GM06990 (cell line): Measurements from ENCODE around the gene GLRA1.

Source experiments
- DNase-seq: peaks from one replicate; pipeline ENCODE4 v3.0.0-alpha.2; 2011; ENCODE audit not compliant: insufficient read length; ENCODE audit errors: extremely low read depth
- H3K27me3 ChIP-seq: replicated peaks from 2 replicates; pipeline ENCODE4 v1.6.0; 2011; ENCODE audit warnings: low read length; ENCODE audit not compliant: control insufficient read depth, insufficient read depth
- H3K36me3 ChIP-seq: 2 replicates; pipeline ENCODE4 v1.5.1; 2011; ENCODE audit warnings: low read length; ENCODE audit not compliant: control insufficient read depth, insufficient read depth
- H3K4me3 ChIP-seq: replicated peaks from 2 replicates; pipeline ENCODE4 v1.5.1; 2011; ENCODE audit warnings: low read depth, mild to moderate bottlenecking, control low read depth, low read length
- TF ChIP-seq, protein P1 (sequence below): IDR thresholded peaks from 2 replicates; pipeline ENCODE4 v1.5.1; 2011; ENCODE audit warnings: low read length, control low read depth, mild to moderate bottlenecking, inconsistent platforms; ENCODE audit not compliant: insufficient read depth, poor library complexity, severe bottlenecking

Gene GLRA1

DNA sequence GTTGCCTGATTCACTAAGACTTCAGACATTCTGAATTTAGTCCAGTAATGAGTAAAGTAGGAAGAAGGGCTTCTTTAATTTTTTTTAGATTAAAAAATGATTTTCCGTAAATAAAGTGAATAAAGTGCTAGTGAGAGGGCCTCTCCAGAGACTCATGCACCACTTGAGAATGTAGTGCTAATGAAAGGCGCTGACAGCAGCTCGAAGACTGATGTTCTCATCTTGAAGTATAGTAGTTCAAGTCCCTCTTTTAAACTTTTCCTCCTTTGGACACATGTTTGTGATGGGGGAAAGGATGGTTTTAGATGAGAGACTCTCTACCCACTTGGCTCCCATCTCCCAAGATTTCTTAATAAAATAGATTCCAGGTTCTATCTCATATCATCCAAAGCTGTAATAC, 104.4 kb downstream of the GLRA1 start:
- Histone ChIP-seq H3K4me3 (no peak overlapping the region), H3K27me3 (no peaks in the 10 kb centered on the region), H3K36me3 (peaks cover 2% of the 10 kb centered on the region)
- TF ChIP-seq, protein P1, sequence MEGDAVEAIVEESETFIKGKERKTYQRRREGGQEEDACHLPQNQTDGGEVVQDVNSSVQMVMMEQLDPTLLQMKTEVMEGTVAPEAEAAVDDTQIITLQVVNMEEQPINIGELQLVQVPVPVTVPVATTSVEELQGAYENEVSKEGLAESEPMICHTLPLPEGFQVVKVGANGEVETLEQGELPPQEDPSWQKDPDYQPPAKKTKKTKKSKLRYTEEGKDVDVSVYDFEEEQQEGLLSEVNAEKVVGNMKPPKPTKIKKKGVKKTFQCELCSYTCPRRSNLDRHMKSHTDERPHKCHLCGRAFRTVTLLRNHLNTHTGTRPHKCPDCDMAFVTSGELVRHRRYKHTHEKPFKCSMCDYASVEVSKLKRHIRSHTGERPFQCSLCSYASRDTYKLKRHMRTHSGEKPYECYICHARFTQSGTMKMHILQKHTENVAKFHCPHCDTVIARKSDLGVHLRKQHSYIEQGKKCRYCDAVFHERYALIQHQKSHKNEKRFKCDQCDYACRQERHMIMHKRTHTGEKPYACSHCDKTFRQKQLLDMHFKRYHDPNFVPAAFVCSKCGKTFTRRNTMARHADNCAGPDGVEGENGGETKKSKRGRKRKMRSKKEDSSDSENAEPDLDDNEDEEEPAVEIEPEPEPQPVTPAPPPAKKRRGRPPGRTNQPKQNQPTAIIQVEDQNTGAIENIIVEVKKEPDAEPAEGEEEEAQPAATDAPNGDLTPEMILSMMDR, result no peak
- DNase-seq, result no peak

DNA sequence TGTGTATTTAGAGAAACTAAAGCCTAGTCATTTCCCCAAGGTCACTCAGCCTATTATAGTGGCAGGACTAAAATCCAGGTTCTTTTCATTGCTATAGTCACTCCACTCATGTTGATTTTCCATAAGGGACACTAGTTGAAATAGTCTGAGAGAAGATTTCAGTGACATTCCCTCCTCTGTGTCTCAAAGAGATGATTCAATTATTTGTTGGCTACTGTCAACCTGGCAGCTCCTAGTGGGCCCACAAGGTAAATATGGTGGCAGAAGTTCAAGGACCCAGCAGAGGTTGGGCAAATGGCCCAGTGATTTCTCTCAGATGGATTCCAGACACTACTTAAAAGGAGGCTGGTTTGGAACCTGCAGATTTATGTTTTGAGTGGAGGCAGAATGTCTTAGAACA, 104.8 kb downstream of the GLRA1 start:
- TF ChIP-seq, protein P1, result no peak
- DNase-seq, result no peak
- Histone ChIP-seq H3K4me3 (no peak overlapping the region), H3K27me3 (no peaks in the 10 kb centered on the region), H3K36me3 (peaks cover 4% of the 10 kb centered on the region)

DNA sequence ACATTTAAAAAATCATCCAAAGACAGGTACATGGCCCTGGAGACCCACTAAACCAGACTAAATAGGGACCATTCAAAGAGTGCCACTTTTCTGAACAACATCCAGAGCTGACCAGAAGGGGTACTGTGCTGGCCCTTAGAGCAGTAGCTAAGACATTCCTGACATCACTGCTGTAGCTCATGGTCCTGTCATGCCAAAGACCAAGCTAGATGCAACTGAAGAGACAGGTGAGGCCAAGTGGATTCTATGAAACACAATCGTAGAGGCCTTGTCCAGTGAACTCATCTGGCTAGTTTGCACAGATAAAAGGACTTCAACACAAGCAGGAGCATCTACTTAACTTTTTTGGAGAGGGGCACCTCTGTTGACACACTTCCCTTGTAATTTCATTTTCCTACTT, 109.6 kb downstream of the GLRA1 start:
- no peaks in the 10 kb centered on the region for H3K27me3 ChIP-seq
- no peak for DNase-seq
- peaks cover 14% of the 10 kb centered on the region for H3K36me3 ChIP-seq
- TF ChIP-seq, protein P1, result no peak
- no peak overlapping the region for H3K4me3 ChIP-seq

DNA sequence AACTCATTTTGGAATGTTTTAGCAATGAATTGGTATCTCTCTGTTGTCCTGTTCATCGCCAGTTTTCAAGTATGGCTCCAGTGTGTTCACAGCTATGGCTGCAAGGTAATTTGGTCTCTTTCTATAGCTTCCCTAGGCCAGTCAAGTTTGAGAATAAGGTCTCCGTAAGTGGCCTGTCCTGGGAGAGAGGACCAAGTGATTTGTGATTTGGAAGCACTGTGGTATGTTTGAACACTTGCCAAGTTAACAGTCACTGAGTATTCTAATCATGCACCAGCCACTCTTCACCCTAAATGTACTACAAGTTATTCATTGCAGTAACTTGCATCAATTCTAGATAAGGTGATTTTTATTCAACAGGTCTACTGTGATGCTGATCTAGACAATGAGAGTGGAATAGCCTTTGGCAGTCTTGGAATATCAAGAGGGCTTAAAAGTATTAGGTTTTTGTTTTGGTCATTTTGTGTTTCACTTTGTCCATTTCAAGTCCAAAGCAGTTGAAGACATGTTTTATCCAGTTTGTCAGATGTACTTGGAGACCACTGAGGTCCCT, 111.8 kb downstream of the GLRA1 start:
- TF ChIP-seq, protein P1, result no peak
- DNase-seq, result no peak
- no peaks in the 10 kb centered on the region for H3K27me3 ChIP-seq
- H3K36me3 ChIP-seq, result peaks cover 14% of the 10 kb centered on the region
- H3K4me3 ChIP-seq, result no peak overlapping the region

DNA sequence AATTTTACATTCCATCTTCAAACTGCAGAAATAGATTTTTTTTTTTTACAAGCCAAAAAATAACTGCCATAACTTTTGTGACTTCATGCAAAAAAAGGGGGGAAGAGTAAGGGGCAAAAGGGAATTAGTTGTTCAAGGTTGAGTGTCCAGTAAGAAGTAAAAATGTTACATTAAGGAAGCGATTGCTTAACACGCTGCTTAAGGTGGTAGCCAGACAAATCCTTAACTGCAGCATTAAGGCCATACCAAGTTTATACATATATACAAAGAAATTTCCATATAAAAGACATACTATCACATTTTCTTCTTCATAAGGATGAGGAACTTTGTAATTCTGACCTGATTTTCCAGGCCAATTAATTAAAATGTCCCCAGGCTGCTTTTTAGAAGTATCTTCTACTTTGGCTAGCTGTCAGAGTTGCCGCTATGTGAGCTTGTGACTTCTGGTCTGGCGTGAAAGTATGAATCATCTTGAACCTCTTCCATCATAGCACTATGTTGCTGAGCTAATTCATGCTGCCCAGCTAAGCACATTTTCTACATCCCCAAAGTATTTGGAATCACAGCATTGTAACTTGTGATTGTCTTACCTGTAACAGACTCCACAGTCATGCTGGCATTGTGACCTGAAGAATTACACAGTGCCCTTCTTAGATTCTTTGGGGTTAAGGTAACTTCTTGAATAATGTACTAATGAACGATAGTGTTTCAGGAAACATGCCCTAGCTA, 112.9 kb downstream of the GLRA1 start:
- peaks cover 16% of the 10 kb centered on the region for H3K36me3 ChIP-seq

More for the DNA sequence above, 112.9 kb downstream of the GLRA1 start:
- Histone ChIP-seq H3K27me3 (no peaks in the 10 kb centered on the region), H3K4me3 (no peak overlapping the region)
- DNase-seq, result no peak
- TF ChIP-seq, protein P1, result no peak
